Measurements from ENCODE around the gene RNGTT. TPM values are rescaled to one million over a fixed set of nuclear protein-coding genes. Genes with fewer than 3 reads are reported as not detected.

RNGTT gene
- total RNA-seq, 2 donors from 2014 or later = 7.8 to 11.4 TPM

DNA sequence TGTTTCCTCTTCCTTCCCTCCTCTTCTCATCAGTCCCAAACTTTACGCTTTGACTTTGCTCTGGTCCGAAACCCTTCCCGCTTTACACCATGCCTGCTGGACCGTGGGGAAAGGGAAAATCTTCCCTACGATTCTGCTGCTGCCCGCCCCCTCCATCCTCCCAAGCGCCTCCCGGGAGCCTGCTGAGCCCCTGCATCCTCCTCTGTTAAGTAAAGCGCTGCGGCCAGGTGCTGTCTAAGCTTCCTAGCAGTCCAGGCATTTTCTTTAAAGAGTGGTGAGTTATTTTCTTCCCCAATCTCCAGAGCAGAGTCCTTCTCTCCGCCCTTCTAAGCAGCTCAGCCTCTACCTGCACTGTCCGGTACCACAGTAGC is 376.3 kb downstream of the RNGTT start:
- H3K9ac ChIP-seq (ENCODE audit: low read depth in 2 of 2, low read length in 2 of 2) = no peak overlapping the region
- no peaks in the 10 kb centered on the region for H3K4me1 ChIP-seq
- no peak overlapping the region for H3K27ac ChIP-seq
- H3K27me3 ChIP-seq = no peaks in the 10 kb centered on the region
- TF ChIP-seq CTCF (IDR thresholded peaks at IDR 0.05) = no peak
- intact Hi-C loops (cut with DNase I) = no loop called here
- no peak for DNase-seq
- no peaks in the 10 kb centered on the region for H3K9me3 ChIP-seq
- no peaks in the 10 kb centered on the region for H3K36me3 ChIP-seq
- H3K4me3 ChIP-seq = no peak overlapping the region

DNA sequence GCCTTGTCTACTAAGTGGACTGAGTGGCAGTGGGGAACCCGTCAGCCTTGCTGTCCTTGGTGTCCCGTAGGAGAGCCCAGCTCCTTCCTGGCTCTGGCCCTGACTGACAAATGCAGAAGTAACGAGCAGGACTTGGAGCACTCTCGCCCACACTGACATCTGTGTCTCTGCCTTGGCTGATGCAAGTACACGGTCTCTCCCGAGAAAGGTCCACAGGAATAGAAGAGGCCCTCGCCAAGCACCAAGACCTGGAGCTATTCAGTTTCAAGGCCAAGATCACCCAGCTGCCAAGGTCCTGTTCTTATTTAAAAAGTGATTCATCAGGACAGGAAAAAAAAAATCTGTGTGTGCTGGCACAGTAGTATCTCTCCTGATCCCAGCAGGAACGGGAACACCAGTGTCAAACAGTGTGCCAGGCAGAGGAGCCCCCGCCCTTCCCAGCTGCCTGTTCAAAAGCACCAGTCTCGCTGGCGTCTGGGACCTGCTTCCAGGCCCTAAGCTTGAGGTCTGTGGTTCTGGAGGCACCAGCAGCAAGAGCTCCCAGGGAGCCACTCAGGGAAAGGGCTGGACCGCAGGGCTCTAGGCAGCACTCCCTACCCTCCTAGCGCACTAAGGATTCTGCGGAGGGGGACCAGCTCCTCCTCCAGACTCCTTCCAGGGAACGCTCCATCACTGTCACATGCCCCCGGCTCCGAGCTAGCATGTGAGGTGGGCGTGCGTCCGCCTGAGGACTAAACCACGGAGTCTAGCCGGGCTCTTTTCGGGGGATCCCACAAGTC is 376.9 kb downstream of the RNGTT start:
- Histone ChIP-seq H3K27me3 (no peaks in the 10 kb centered on the region), H3K9ac (ENCODE audit: low read depth in 2 of 2, low read length in 2 of 2) (no peak overlapping the region), H3K36me3 (no peaks in the 10 kb centered on the region), H3K9me3 (no peaks in the 10 kb centered on the region), H3K4me1 (no peaks in the 10 kb centered on the region), H3K27ac (no peak overlapping the region), H3K4me3 (no peak overlapping the region)
- intact Hi-C loops (cut with DNase I) = no loop called here
- TF ChIP-seq CTCF (IDR thresholded peaks at IDR 0.05) = no peak
- no peak for DNase-seq

DNA sequence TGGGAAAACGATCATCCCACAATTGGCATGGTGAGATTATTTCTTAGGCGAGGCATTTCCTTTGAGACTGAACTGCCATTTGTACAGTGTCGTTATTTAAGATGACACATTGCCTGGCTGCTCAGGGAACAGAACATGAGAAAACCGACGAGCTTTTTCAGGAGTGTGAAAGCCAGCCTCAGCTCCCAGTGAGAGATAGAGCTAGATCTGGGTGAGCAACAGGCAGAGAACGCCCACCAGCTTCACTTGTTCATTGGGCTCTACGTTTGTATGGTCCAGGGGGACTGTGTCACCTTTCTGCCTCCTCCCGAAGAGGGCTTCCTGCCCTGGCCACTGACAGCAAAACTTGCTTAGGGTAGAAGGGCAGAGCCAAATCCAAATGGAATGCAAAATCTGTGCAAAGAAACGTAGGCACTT is 378.1 kb downstream of the RNGTT start:
- no peaks in the 10 kb centered on the region for H3K36me3 ChIP-seq
- no peak for DNase-seq
- intact Hi-C loops (cut with DNase I) = no loop called here
- H3K27ac ChIP-seq = no peak overlapping the region
- H3K27me3 ChIP-seq = no peaks in the 10 kb centered on the region
- no peak for TF ChIP-seq CTCF (IDR thresholded peaks at IDR 0.05)
- H3K4me3 ChIP-seq = no peak overlapping the region
- H3K4me1 ChIP-seq = no peaks in the 10 kb centered on the region
- H3K9me3 ChIP-seq = no peaks in the 10 kb centered on the region
- H3K9ac ChIP-seq (ENCODE audit: low read depth in 2 of 2, low read length in 2 of 2) = no peak overlapping the region

DNA sequence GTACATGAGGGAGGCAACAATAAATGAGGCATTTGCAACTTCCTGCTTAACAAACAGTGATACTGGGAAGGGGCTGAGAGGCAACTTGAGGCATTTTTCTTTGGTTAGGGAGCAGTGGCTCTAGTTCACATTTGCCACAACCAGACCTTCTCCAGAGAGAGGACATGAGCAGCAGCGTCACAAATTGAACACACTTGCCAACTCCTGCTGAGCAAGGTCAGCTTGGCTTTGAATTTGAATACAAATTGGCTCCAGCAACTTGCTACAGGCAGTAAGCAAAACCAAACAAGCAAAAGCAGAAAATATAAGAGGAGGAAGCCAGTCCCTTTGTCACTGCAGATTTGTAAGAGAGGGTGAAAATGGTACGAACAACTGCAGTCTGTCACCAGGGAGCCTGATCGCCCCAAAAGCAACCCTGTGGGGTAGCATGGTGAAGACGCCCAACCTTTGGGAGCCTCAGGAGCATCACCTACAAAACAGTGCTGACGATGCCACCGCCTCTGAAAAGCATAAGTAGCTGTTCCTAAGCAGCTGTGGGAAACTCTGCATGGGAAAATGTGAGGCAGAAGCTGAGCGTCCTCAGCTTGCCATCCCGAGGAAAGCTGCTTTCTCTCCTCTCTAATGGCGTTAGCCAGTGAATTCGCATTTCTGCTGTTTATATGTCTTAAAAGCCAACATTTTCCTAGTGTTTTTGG is 378.7 kb downstream of the RNGTT start:
- Histone ChIP-seq H3K36me3 (no peaks in the 10 kb centered on the region), H3K27me3 (no peaks in the 10 kb centered on the region), H3K4me1 (no peaks in the 10 kb centered on the region), H3K4me3 (no peak overlapping the region), H3K27ac (no peak overlapping the region), H3K9me3 (no peaks in the 10 kb centered on the region), H3K9ac (ENCODE audit: low read depth in 2 of 2, low read length in 2 of 2) (no peak overlapping the region)
- intact Hi-C loops (cut with DNase I) = no loop called here
- no peak for DNase-seq
- TF ChIP-seq CTCF (IDR thresholded peaks at IDR 0.05) = no peak

DNA sequence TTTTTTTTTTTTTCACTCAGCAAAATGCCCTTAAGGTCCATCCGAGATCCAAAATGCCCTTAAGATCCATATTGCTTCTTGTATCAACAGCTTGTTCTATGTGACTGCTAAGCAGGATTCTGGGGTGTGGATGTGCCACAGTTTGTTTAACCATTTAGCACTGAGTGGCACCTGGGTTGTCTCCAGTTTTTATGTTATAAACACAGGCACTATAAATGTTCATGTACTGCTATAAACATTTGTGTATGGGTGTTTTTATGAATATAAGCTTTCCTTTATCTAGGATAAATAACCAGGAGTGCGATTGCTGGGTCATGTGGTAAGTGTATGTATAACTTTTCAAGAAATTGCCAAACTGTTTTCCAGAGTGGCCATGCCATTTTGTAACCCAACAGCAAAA is 386.0 kb downstream of the RNGTT start:
- H3K27me3 ChIP-seq = no peaks in the 10 kb centered on the region
- H3K4me1 ChIP-seq = no peaks in the 10 kb centered on the region
- no peak overlapping the region for H3K9ac ChIP-seq (ENCODE audit: low read depth in 2 of 2, low read length in 2 of 2)
- DNase-seq = no peak
- no peaks in the 10 kb centered on the region for H3K9me3 ChIP-seq
- no peaks in the 10 kb centered on the region for H3K36me3 ChIP-seq
- H3K4me3 ChIP-seq = no peak overlapping the region
- intact Hi-C loops (cut with DNase I) = no loop called here
- TF ChIP-seq CTCF (IDR thresholded peaks at IDR 0.05) = no peak
- no peak overlapping the region for H3K27ac ChIP-seq

Data from colonic mucosa (tissue), 4 donors.